Lung (tissue), 12 donors: ENCODE data around the gene TANC1. TPM values are rescaled to one million over a fixed set of nuclear protein-coding genes. Genes with fewer than 3 reads are reported as not detected.
A peak's percentile ranks its signal among the peaks of the same experiment; 100 is the strongest.

Source experiments
- ATAC-seq: fragments of 200-7000 bp; cut with Tn5 transposase; one replicate; pipeline ENCODE4 v1.9.1; 2020; ENCODE audit warnings: moderate number of reproducible peaks; ENCODE audit not compliant: insufficient read depth, low FRiP score
- DNase-seq, 3 donors: peaks; one replicate each; pipeline ENCODE4 v3.0.0-alpha.2; 2013 to 2017
- H3K27ac ChIP-seq, 2 donors: one replicate each; pipeline ENCODE4 v1.5.1; 2013; ENCODE audit warnings: mild to moderate bottlenecking in 2 of 2, moderate library complexity in 2 of 2, control low read depth in 1 of 2, inconsistent platforms in 1 of 2, low read depth in 1 of 2, low read length in 1 of 2
- H3K27me3 ChIP-seq, 3 donors: one replicate each; pipeline ENCODE4 v1.5.1; 2013; ENCODE audit warnings: low read length in 2 of 3; ENCODE audit not compliant: control insufficient read depth in 3 of 3, insufficient read depth in 3 of 3
- H3K36me3 ChIP-seq, 4 donors: one replicate each; pipeline ENCODE4 v1.5.1; 2013; ENCODE audit warnings: low read length in 4 of 4, mild to moderate bottlenecking in 1 of 4, moderate library complexity in 1 of 4; ENCODE audit not compliant: control insufficient read depth in 4 of 4, insufficient read depth in 4 of 4
- H3K4me1 ChIP-seq, 5 donors: one replicate each; pipeline ENCODE4 v1.5.1; 2013; ENCODE audit warnings: low read length in 5 of 5, mild to moderate bottlenecking in 2 of 5, moderate library complexity in 1 of 5; ENCODE audit not compliant: control insufficient read depth in 5 of 5, insufficient read depth in 5 of 5
- H3K4me3 ChIP-seq: one replicate; pipeline ENCODE4 v1.5.1; 2013; ENCODE audit warnings: mild to moderate bottlenecking, control low read depth, moderate library complexity
- H3K9ac ChIP-seq, 2 donors: one replicate each; pipeline ENCODE4 v1.5.1; 2013; ENCODE audit warnings: low read length in 2 of 2, control low read depth in 1 of 2; ENCODE audit not compliant: insufficient read depth in 1 of 2
- H3K9me3 ChIP-seq, 4 donors: one replicate each; pipeline ENCODE4 v1.5.1; 2013; ENCODE audit warnings: low read length in 3 of 4, mild to moderate bottlenecking in 1 of 4, moderate library complexity in 1 of 4; ENCODE audit not compliant: control insufficient read depth in 4 of 4, insufficient read depth in 3 of 4
- WGBS, 2 donors: extraction: QIAGEN DNeasy Blood & Tissue Kit; methylation state at CpG; one replicate each; pipeline ENCODE4 v1.1.7; 2013; 5-methylcytosine and 5-hydroxymethylcytosine counted together
- polyA plus RNA-seq, 2 donors: library from polyadenylated mRNA; stranded (reverse); fragments of 200-250 nt; gene quantifications; one replicate each; pipeline ENCODE4 v1.2.1, GENCODE V29; 2013
- total RNA-seq, 2 donors: library from RNA; depleted of rRNA in 1 of 2; stranded (reverse); fragments of >200 nt in 1 of 2; gene quantifications; one replicate each; pipeline ENCODE4 v1.2.1, GENCODE V29; 2014 to 2021
- TF ChIP-seq, protein P1 (sequence below): IDR thresholded peaks from 2 replicates; pipeline ENCODE4 v1.5.1; 2012; ENCODE audit warnings: mild to moderate bottlenecking; ENCODE audit errors: control extremely low read depth, extremely low read depth
- donor health status: control.
- donor health status: control.
- donor health status: Bipolar disorder and iron deficiency.
- donor health status: healthy.
- donor health status: DM: yes; HTN: yes; CAD: no.

TANC1 gene
- total and polyA plus RNA-seq, 4 donors = 14.3 to 99.5 (median 37.3) TPM

- DNase-seq (no peak), ATAC-seq (no peak)
- WGBS, 2 donors = 77 to 82% methylated on average over 4 of the region's 4 CpGs
- Histone ChIP-seq H3K36me3 (peaks cover 3 to 13% (median 8%) of the 10 kb centered on the region in 4 donors), H3K4me3 (no peak overlapping the region), H3K9me3 (no peaks in the 10 kb centered on the region), H3K4me1 (peaks cover 9 to 28% (median 17%) of the 10 kb centered on the region in 5 donors), H3K27me3 (no peaks in the 10 kb centered on the region), H3K9ac (no peak overlapping the region), H3K27ac (peak overlapping the region in 1 of 2 donors; percentile 37)
- TF ChIP-seq, protein P1, sequence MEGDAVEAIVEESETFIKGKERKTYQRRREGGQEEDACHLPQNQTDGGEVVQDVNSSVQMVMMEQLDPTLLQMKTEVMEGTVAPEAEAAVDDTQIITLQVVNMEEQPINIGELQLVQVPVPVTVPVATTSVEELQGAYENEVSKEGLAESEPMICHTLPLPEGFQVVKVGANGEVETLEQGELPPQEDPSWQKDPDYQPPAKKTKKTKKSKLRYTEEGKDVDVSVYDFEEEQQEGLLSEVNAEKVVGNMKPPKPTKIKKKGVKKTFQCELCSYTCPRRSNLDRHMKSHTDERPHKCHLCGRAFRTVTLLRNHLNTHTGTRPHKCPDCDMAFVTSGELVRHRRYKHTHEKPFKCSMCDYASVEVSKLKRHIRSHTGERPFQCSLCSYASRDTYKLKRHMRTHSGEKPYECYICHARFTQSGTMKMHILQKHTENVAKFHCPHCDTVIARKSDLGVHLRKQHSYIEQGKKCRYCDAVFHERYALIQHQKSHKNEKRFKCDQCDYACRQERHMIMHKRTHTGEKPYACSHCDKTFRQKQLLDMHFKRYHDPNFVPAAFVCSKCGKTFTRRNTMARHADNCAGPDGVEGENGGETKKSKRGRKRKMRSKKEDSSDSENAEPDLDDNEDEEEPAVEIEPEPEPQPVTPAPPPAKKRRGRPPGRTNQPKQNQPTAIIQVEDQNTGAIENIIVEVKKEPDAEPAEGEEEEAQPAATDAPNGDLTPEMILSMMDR = no peak
These were observed 192.0 kb downstream of the TANC1 start for GRCh38 chr2:159160412-159160811.

DNA sequence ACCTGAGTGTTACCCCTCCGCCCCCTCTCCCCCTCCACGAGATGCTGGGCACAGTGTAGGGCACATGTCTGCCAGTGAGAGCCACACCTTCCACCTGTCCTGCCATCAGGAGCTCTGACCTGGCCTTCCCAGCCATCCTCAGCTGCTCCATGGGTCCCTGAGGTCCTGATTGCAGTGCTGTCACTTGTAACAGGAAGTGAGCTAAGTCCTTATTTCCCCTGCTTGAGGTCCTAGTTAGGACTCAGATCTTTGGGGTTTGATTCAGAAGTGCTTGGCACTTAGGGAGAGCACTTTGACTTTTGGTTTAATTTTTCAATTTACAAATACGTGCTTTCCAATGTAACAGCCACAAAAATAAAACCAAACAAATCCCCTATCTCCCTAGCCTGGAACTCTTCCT is 192.5 kb downstream of the TANC1 start:
- Histone ChIP-seq H3K9me3 (no peaks in the 10 kb centered on the region), H3K9ac (no peak overlapping the region), H3K36me3 (peaks cover 3 to 12% (median 8%) of the 10 kb centered on the region in 4 donors), H3K27ac (no peak overlapping the region), H3K4me1 (peaks cover 10 to 23% (median 17%) of the 10 kb centered on the region in 5 donors), H3K27me3 (no peaks in the 10 kb centered on the region), H3K4me3 (no peak overlapping the region)
- ATAC-seq (no peak), DNase-seq (no peak)
- WGBS, 2 donors = 36 to 52% methylated on average over 3 of the region's 3 CpGs
- TF ChIP-seq, protein P1 = no peak

DNA sequence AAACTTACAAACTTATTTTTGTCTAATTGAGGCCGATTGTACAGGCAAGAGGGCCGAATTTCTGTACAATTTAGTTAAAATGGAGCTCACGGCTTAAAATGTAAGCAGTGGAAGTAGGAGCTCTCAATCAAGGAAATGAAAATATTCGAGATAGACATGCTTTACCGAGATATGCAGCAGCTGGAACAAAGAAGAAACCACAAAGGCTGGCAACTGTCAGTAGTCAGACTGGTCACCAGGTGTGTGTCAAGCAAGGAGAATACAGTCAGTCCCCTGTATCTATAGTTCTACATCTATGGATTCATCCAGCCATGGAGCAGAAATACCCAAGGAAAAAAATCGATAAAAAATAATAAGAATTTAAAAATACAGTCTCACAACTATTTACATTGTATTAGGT is 195.5 kb downstream of the TANC1 start:
- peaks cover 0 to 18% (median 14%) of the 10 kb centered on the region in 4 donors for H3K36me3 ChIP-seq
- peaks cover 0 to 5% (median 1%) of the 10 kb centered on the region in 4 donors for H3K9me3 ChIP-seq
- DNase-seq (no peak), ATAC-seq (no peak)
- H3K27me3 ChIP-seq = no peaks in the 10 kb centered on the region
- no peak overlapping the region for H3K9ac ChIP-seq
- WGBS, 2 donors = 38 to 50% methylated on average over 6 of the region's 6 CpGs
- TF ChIP-seq, protein P1 = no peak
- H3K27ac ChIP-seq = peak overlapping the region; percentile 55 to 91
- H3K4me1 ChIP-seq = peaks cover 9 to 22% (median 12%) of the 10 kb centered on the region in 5 donors
- no peak overlapping the region for H3K4me3 ChIP-seq

GRCh38 chr2:159164457-159164911 is 196.0 kb downstream of the TANC1 start:
- no peaks in the 10 kb centered on the region for H3K27me3 ChIP-seq
- peaks cover 0 to 5% (median 1%) of the 10 kb centered on the region in 4 donors for H3K9me3 ChIP-seq
- peak; percentile 17 for ATAC-seq
- H3K9ac ChIP-seq = no peak overlapping the region
- H3K4me1 ChIP-seq = peaks cover 9 to 22% (median 12%) of the 10 kb centered on the region in 5 donors
- TF ChIP-seq, protein P1 = no peak
- H3K36me3 ChIP-seq = peaks cover 0 to 21% (median 16%) of the 10 kb centered on the region in 4 donors
- H3K27ac ChIP-seq = peak overlapping the region; percentile 64 to 91
- H3K4me3 ChIP-seq = no peak overlapping the region
- 55 to 56% methylated on average over 3 of the region's 3 CpGs for WGBS, 2 donors
- DNase-seq = peak; percentile 33 to 91 (median 84)
